ENCODE measurements around the gene FADS2.

Gene FADS2

GRCh38 chr11:61891331-61892084 is 63.4 kb downstream of the FADS2 start, which contains the start of gene FADS3:
Gene FADS3 (minus strand): TSS chr11:61891545. CDS start chr11:61891381, 164 bp downstream.
- peak; percentile 90 for DNase-seq (ENCODE audit: low spot score)
- no peak for TF ChIP-seq CTCF (IDR thresholded peaks at IDR 0.05; ENCODE audit: extremely low read depth, missing control alignments)

GRCh38 chr11:61892085-61892370 is 63.9 kb downstream of the FADS2 start:
- TF ChIP-seq CTCF (IDR thresholded peaks at IDR 0.05; ENCODE audit: extremely low read depth, missing control alignments): no peak
- DNase-seq (ENCODE audit: low spot score): no peak

- no peak for TF ChIP-seq CTCF (IDR thresholded peaks at IDR 0.05; ENCODE audit: extremely low read depth, missing control alignments)
- DNase-seq (ENCODE audit: low spot score): no peak
These were observed 65.9 kb downstream of the FADS2 start for GRCh38 chr11:61893981-61894380.

GRCh38 chr11:61895046-61895717 is 67.1 kb downstream of the FADS2 start:
- no peak for TF ChIP-seq CTCF (IDR thresholded peaks at IDR 0.05; ENCODE audit: extremely low read depth, missing control alignments)
- DNase-seq (ENCODE audit: low spot score): no peak

- TF ChIP-seq CTCF (IDR thresholded peaks at IDR 0.05; ENCODE audit: extremely low read depth, missing control alignments): no peak
- no peak for DNase-seq (ENCODE audit: low spot score)
These were observed 67.6 kb downstream of the FADS2 start for GRCh38 chr11:61895718-61896059.

- no peak for DNase-seq (ENCODE audit: low spot score)
- TF ChIP-seq CTCF (IDR thresholded peaks at IDR 0.05; ENCODE audit: extremely low read depth, missing control alignments): no peak
These were observed 68.7 kb downstream of the FADS2 start for GRCh38 chr11:61896665-61897386.

Measured in GM20000 (cell line).